H4 (cell line): ENCODE measurements around the gene RIBC2. TPM values are rescaled to one million over a fixed set of nuclear protein-coding genes. Genes with fewer than 3 reads are reported as not detected.
"Not testable (repeated sequence)": the region's sequence is repeated elsewhere in the genome, so short reads cannot be mapped to it uniquely, and the experiment has no call there.

Experiments used
- DNase-seq: peaks from one replicate; pipeline ENCODE4 v3.0.0-alpha.2; 2015; ENCODE audit warnings: low spot score
- total RNA-seq: library from RNA; depleted of rRNA; stranded (reverse); fragments of >200 nt; shearing (Covaris generic); gene quantifications from 2 replicates; pipeline ENCODE4 v1.2.3, GENCODE V29; 2014

The RIBC2 gene
- total RNA-seq, 1 experiment from 2014 or later = not detected

DNA sequence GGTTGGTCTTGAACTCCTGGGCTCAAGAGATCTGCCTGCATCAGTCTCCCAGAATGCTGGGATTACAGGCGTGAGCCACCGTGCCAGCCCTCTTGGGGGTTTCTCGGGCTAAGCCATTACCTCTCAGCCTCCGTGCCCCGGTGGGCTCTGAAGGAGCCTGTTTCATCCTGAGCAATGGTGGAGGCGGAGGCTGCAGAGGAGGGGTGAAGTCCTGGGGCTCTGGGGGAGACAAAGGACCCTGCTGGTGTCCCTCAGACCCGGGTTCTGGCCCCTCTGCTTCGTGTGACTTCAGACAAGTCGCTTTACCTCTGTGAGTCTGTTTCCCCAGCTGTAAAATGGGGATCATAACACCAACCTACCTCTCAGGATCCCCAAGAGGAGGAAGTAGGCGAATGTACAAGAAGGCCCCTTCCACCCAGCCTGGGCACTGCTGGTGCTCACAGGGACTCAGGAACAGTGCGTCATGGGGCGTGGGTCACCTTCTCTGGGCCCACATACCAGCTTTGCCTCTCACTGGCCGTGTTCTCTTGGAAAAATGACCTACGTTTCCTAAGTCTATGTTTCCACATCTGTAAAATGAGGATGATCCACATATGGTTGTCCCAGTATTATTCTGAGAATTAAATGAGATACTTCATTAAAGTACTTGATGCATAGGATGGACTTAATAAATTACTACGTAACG, 36.8 kb downstream of the RIBC2 start:
- no peak for DNase-seq

DNA sequence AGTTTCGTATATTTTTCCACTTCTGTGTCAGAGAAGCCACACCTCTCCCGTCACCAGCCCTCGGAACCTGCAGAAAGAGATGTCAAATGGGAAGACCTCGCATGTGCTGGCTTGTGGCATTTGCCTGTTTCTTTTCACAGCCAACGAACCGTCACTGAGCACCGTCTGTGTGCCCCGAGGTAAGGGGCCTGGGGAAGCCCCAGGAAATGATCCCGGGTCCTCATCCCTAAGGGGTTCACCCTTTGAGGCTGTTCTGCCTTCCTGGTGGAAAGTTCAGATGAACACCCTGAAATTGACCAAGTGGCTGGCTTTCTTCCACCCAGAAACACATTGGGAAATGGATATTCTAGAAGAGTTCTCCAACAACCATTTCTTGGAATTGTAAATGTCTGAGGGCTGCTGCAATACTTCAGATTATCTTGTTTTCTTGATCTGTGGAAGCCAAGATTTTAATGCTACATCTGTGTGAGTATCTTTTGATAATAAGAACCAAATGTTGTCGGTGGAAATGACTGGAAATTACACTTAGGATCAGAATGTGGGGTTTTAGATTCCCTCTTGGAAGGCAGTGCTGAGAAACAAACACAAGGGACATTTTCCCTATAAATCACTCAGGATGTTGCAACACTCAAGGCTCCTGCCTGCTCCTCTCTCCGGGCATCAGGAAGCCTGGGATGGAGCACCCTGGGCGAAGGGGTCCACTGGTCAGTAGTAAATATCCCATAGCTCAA, 37.6 kb downstream of the RIBC2 start:
- peak; percentile 21 for DNase-seq

DNA sequence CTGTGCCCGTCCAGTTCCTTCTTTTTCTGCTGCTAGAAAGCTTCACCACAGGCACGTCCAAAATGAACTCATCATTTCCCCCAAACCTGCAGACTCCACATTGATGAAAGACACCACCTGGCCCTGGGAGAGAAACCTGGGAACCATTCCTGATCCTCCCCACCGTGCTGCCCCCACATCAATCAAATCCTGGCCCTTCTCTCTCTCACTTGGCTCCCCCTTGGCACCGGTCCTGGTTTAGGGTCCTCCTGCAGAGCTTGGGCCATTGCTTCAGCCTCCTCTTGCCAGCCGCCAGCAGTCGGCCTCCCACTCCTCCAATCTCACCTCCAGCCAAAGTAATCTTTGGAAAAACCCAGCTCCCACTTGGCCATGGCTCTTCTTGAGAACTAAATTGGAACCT, 38.5 kb downstream of the RIBC2 start:
- DNase-seq = no peak

DNA sequence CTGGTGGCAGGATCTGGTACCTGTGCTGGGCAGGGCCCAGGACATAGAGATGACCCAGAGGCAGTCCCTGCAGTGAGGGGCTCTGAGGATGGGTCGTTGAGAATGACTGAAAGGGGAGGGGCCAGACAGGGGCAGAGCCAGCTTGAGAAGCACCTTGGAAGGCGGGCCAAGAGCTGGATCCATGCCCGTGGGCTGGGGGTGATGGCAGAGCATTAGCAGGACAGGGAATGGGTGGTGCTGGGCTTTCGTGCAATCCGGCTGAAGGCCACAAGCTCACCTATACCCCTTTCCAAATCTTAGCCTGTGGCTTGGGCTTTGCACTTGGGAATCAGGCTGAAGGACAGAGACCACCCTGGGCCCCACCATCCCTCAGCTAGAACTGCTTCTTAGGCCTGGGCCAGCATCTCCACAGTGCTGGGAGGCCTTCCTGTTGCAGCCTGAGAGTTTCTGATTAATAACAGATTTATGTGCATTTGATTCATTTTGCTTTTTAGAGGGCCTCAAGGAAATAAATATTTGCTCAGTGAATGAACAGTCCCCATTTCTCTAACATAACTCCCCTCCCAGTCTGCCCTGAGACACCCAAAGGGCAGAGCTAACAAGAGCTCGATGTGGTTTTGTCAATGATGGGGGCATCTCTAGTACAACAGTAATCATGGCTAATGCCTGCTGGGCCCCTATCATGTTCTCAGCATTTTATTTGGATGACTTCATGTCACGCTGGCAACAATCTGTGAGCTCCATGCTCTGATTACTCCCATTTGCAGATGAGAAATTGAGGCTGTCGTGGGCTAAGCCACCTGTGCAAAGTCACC, 39.3 kb downstream of the RIBC2 start:
- DNase-seq = no peak

DNA sequence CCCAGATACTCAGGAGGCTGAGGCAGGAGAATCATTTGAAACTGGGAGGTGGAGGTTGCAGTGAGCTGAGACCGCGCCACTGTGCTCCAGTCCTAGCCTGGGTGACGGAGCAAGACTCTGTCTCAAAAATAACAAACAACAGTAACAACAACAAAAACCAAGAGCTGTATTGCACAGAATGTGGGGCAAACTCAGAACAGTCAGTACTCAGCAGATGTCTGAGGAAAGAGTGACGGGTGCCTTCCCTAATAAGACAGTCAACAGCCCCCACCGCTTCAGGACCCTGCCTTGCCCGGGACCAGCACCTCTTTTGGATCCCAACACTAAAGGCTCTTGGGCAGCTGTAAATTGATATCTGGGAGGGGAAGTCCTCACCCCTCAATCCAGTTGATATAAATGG, 40.3 kb downstream of the RIBC2 start:
- DNase-seq = no peak

DNA sequence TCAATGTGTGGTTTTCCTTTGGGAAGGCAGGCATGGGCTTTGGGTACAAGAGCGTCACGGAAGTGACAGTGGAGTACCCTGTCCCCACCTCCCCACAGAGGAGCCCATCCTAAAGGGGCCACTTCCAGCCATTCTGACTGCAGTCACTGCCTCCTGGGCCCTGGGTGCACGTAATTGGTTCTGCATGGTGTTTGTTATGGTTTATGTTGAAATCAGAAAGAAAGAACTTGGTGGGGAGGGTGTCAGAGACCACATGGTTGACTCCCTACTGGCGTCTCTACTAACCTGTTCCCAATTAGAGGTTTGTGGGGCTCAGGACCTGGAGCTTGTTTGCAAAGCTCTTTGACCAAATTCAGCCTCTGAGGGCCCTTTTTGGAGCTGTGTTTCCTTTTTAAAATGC, 40.8 kb downstream of the RIBC2 start:
- peak; percentile 26 for DNase-seq

DNA sequence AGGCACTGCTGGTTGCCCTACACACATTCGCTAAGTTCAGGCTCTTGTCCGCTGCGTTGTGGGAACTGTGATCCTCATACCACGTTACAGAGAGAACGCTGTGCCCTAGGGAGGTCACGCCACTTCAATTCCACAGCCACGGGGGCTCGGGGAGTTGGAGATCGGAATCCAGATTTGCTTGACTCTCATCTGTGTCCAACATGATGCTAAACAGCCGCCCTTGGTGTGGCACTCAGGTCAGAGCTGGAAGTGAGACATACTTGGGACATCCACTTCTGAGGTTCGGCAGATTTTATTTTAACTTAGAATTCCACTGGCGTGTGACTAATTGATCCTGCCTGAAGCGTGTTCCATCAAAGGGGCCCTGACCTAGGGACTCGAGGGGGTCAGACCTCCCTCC, 41.7 kb downstream of the RIBC2 start:
- no peak for DNase-seq

DNA sequence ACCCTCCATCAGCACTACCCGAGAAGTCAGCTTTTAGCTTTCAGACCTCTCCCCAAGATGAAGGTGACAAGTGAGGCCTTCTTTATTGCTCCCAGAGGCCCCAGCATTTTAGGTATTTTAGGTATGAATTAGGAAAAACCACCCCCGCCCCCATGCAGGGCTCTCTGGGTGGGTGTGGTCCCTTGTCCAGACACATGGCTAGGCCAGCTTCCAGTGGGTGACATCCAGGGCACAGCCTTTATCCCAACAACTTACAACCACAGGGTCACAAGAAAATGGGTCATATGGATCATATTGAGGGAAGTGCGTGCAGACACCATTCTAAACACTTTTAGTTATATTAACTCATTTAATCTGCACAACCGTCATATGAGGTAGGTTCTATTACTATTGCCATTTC, 42.1 kb downstream of the RIBC2 start:
- no peak for DNase-seq

DNA sequence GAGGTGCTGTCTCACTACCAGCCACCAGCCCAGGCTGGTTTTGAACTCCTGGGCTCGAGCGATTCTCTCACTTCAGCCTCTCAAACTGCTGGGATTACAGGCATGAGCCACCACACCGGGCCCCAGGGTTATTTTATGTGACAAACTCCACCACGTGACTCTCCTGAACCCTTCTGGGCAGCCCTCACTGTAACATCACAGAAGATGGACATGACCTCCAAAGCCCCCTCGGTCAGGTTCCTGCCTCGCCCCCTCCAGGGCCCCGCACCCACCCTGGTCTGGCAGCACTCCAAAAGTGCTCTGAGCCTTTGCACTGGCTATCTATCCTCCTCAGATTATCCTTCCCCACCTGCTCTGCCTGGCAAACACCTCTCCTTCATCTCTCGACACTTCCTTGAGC, 43.3 kb downstream of the RIBC2 start:
- no peak for DNase-seq

DNA sequence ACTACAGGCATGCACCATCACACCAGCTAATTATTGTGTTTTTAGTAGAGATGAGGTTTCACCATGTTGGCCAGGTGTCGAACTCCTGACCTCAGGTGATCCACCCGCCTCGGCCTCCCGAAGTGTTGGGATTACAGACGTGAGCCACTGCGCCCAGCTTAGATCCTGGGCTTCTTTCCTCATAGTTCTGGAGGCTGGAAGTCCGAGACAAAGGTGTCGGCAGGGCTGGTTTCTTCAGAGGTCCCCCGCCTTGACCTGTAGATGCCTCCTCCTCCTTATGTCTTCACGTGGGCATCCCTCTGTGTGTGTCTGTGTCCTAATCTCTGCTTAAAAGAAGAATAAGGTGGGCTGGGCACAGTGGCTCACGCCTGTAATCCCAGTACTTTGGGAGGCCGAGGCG, 45.0 kb downstream of the RIBC2 start:
- DNase-seq = no peak

DNA sequence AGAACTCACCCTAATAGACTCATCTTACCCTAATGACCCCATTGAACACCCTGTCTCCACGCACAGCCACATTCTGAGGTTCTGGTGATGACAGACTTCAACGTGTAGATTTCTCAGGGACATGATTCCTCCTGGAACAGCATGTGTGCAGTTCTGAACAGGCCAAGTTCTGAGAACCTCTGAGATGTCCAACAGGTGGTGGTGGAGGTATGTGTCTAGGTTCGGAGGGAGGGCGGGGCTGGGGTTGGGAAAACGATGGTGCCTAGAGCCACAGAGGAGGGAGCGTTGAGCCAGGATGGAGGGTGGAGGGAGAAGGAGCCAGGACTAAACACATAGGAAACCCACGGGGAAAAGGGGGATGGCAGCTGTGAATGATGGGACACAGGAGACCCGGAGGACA, 45.7 kb downstream of the RIBC2 start:
- no peak for DNase-seq

DNA sequence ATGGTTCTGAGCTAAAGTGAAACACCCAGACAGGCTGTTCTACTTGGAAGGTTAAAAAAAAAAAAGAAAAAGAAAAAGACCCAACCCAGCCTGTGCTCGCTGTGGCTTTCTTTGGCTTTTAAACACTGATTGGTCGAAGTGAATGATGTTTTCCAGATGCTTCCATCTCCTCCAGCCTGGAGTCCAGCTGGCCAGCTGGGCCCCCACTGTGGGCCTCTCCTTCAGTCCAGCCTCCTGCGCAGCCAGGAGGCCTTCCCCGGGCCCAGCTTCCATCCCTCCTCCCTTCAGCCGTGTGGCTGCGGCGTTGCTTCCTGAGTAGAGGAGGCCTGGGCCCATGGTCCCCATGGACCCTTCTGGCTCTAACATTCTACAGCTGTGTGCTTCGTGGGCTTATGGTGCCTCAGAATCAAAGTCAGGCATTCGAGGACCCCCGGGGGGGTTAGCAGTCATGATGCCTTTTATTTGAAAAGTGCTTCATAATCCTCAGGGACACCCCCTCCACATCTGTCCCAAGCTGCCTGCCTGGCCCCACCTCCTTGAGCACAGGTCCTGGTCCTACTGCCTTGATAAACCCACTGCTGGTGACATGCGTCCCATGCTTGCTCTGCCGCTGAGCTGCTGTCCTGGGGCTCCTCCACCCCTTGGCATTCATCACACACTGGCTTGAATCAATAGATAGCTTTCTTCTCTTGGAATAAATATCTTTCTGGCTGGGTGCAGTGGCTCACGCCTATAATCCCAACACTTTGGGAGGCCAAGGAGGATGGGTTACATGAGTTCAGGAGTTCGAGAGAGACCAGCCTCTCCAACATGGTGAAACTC, 47.0 kb downstream of the RIBC2 start:
- DNase-seq = no peak

DNA sequence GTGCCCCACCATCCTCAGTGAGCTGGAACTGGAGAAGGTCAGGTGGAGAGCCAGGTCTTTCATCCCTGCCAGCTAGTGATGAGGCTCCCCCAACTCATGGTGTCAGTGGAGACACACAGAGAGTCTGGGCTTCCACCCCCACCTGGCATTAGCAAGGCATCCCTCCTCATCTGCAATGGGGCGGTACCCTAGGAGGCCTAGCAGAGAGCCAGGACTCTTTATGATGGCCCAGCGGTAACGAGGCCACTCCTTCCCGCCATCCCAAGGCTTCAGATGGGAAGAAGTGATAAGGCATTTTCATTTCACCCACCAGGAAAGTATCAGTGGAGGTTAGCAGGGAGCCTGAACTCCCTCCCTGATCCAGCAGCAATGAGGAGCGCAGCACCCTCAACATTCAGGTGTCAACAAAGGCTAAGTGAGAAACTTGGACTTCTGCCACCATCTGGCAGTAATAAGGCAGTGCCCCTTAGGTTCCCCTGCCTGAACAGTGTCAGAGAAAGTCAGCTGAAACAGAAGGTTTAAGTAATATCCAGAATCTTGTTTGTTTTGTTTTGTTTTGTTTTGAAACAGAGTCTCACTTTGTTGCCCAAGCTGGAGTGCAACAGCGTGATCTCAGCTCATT, 48.7 kb downstream of the RIBC2 start:
- no peak for DNase-seq

DNA sequence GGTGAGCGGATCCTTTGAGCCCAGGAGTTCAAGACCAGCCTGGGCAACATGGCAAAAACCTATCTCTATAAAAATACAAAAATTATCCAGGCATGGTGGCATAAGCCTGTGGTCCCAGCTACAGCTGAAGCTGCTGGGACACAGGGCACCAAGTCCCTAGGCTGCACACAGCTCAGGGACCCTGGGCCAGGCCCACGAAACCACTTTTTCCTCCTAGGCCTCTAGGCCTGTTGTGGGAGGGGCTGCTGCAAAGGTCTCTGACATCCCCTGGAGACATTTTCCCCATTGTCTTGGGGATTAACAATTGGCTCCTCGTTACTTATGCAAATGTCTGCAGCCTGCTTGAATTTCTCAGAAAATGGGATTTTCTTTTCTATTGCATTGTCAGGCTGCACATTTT, 50.2 kb downstream of the RIBC2 start:
- not testable (repeated sequence) for DNase-seq

DNA sequence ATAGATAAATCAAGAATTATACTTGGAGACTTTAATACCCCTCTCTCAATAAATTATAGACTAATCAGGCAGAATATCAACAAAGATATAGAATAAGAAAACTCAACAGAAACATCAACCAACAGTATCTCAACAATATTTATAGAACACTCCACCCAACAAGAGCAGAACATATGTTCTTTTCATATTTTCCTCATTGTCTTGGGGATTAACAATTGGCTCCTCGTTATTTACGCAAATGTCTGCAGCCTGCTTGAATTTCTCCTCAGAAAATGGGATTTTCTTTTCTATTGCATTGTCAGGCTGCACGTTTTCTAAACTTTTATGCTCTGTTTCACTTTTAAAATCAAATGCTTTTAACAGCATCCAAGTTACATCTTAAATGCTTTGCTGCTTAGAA, 52.1 kb downstream of the RIBC2 start:
- DNase-seq = no peak

DNA sequence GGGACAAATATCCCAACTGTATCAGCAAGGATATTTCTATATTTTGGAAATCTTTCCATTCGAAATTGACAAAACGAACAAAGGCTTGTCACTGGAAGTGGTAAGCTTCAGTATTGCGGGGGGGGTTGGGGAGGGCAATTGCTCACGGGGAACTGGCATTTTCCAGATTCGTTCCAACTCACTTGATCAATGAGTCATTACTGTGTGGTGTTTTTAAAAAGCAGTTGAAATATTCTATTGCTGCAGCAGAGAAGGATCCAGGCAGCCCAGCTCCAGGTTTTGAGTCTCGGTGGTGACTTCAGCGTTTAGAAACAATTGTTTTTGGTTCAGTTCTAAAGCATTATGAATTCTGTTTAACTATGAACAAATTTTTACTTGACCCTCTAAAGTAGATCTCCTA, 55.4 kb downstream of the RIBC2 start:
- DNase-seq = peak; percentile 23

DNA sequence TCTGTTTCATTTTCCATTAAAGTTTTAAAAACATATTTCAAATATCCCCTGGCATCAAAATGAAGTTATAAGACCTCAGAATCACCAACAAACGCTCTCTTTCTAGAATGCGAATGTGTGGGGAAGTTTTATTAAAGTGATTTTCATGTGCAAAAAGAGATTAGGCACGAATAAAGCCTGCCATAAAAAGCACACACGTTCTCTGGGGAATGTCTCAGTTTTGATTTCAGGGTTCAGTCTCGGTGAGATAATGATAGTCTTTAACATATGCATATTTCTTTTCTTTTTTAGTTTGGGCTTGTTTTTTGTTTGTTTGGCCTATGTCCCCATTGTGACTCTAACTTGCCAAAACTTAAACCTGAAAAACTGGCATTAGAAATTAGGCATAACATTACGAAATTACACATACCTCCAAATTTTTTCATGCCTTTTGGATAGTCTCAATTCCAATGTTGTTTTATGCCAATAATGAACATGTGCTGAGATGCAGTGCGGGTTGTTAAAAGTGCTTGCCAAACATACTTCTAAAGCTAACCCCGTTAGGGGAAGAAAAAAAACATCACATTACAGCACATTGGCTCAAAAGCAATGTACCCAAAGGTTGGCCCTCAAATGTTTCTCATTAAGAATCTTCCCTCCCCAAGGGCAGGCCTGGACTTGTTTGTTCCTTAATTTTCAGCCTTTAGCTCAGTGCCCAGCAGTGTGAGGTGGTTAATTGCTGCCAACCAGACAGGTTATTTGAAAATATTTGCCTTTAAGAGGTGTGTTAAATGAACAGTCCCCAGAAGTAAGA, 56.0 kb downstream of the RIBC2 start:
- no peak for DNase-seq

DNA sequence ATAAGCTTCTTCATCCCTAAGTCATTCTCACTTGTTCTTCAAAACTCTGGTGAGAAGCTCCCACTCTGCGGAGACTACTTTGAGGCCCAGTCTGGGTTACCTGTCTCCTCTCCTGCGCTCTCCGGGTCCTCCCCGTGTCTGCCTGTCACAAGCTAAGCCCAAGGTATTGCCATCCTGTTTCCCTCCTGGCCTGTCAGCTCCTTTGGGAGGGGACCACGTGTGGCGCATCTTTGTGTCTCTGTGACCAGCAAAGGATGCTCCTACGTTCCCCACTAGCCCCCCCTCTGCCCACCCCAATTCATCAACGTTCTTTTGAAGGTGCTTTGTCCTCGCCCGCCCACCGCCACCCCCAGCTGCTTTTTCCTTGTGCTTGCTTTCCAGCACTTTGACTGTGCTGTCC, 57.4 kb downstream of the RIBC2 start:
- DNase-seq = no peak

DNA sequence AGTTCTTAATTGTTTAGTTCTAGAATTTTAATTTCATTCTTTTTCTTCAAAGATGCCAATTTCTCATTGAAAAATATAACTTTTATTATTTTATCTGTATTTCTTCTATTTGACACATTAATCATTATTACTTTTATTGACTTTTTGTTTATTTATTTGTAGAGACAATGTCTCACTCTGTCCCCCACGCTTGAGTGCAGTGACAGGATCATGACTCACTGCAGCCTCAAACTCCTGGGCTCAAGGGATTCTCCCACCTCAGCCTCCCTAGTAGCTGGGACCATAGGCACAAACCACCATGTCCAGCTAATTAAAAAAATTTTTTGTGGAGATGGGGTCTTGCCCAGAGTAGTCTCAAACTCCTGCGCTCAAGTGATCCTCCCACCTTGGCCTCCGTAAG, 58.9 kb downstream of the RIBC2 start:
- DNase-seq = no peak

DNA sequence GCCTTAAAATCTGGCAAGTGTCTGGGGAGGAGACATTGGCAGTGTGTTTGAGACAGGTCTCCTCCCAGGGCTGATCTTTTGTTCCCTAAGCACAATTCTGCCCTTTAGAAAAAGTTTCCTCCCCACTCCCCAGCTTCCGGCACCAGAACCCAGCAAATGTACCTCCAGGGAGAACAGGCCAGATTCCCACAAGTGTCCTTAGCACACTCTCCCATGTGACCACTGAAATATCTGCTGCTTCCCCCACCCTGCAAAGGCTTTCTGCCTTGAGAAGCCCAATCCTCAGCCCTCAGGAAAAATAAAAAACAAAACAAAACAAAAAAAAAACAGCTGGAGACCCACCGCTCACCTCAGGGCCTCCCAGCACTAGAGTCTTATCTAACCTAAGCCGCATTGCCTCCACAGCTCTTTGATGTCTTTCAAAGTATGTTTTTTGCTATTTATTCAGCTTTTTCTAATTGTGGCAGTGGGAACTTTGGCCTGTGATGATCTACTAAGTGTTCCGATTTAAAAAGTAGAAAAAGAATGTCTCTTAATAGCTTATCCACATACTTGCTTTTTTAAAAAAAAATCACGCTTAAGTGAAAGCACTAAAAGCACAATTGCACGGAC, 60.2 kb downstream of the RIBC2 start:
- no peak for DNase-seq
